ENCODE results near the gene TARDBP.

The TARDBP gene

DNA sequence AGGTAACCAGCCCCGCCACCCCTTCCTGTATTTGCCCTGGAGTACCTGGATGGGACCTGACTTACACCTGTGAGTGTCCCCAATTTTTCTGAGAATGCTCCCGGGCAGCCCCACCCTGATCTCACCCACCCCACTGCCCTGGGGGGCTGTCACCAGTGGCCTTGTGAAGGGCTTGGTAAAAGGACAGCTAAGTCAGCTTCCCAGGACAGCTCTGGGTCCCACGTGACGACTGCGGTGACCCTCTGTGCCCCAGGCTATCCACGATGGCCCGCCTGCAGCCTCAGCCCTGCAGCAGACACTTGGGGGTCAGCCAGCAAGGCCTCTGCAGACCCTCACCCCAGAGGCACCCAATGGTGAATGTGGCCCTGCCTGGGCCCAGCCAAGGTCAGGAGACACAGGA is 41.7 kb downstream of the TARDBP start:
- TF ChIP-seq ZNF8 (CRISPR knock-in tag; IDR thresholded peaks at IDR 0.05) = no peak
- TF ChIP-seq, protein P1, sequence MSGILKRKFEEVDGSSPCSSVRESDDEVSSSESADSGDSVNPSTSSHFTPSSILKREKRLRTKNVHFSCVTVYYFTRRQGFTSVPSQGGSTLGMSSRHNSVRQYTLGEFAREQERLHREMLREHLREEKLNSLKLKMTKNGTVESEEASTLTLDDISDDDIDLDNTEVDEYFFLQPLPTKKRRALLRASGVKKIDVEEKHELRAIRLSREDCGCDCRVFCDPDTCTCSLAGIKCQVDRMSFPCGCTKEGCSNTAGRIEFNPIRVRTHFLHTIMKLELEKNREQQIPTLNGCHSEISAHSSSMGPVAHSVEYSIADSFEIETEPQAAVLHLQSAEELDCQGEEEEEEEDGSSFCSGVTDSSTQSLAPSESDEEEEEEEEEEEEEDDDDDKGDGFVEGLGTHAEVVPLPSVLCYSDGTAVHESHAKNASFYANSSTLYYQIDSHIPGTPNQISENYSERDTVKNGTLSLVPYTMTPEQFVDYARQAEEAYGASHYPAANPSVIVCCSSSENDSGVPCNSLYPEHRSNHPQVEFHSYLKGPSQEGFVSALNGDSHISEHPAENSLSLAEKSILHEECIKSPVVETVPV (CRISPR knock-in tag; IDR thresholded peaks at IDR 0.05) = no peak
- TF ChIP-seq ZFP30 (CRISPR knock-in tag; IDR thresholded peaks at IDR 0.05) = no peak
- no peak for ATAC-seq

DNA sequence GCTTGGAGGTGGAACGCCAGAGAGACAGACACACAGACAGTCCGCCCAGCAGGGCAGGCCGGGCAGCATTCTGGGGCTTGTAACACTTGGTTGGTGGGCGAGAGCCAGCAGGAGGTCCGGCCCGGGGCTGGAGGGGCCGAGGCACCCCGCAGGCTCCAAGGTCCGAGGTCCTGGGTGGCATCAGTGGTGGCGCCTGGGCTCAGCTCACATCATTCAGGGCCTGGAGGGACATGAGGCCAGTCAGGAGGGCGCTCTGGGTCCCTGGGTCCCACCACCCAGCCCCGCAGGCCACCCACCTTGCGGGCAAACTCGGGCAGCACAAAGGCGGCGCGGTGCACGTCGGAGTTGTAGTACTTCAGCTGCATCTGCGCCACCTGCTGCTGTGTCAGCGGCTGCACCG is 42.2 kb downstream of the TARDBP start:
- ATAC-seq = no peak
- TF ChIP-seq GLIS3 (CRISPR knock-in tag; IDR thresholded peaks at IDR 0.05) (no peak), CSDC2 (CRISPR knock-in tag; IDR thresholded peaks at IDR 0.05) (no peak), ZFP3 (CRISPR knock-in tag; IDR thresholded peaks at IDR 0.05) (no peak), ZC3H10 (CRISPR knock-in tag; IDR thresholded peaks at IDR 0.05) (no peak), ZNF565 (CRISPR knock-in tag; conservative IDR thresholded peaks at IDR 0.05; ENCODE audit: low read depth) (no peak), ISL1 (CRISPR knock-in tag; IDR thresholded peaks at IDR 0.05) (no peak), ESRRG (CRISPR knock-in tag; IDR thresholded peaks at IDR 0.05) (no peak), OSR1 (CRISPR knock-in tag; IDR thresholded peaks at IDR 0.05) (no peak), TOX (CRISPR knock-in tag; IDR thresholded peaks at IDR 0.05; ENCODE audit: borderline replicate concordance) (no peak), PPARA (CRISPR knock-in tag; IDR thresholded peaks at IDR 0.05; ENCODE audit: borderline replicate concordance) (no peak)
- TF ChIP-seq, protein P2, sequence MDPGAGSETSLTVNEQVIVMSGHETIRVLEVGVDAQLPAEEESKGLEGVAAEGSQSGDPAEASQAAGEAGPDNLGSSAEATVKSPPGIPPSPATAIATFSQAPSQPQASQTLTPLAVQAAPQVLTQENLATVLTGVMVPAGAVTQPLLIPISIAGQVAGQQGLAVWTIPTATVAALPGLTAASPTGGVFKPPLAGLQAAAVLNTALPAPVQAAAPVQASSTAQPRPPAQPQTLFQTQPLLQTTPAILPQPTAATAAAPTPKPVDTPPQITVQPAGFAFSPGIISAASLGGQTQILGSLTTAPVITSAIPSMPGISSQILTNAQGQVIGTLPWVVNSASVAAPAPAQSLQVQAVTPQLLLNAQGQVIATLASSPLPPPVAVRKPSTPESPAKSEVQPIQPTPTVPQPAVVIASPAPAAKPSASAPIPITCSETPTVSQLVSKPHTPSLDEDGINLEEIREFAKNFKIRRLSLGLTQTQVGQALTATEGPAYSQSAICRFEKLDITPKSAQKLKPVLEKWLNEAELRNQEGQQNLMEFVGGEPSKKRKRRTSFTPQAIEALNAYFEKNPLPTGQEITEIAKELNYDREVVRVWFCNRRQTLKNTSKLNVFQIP (CRISPR knock-in tag; IDR thresholded peaks at IDR 0.05; ENCODE audit: borderline replicate concordance, low read depth) = no peak
- TF ChIP-seq, protein P3, sequence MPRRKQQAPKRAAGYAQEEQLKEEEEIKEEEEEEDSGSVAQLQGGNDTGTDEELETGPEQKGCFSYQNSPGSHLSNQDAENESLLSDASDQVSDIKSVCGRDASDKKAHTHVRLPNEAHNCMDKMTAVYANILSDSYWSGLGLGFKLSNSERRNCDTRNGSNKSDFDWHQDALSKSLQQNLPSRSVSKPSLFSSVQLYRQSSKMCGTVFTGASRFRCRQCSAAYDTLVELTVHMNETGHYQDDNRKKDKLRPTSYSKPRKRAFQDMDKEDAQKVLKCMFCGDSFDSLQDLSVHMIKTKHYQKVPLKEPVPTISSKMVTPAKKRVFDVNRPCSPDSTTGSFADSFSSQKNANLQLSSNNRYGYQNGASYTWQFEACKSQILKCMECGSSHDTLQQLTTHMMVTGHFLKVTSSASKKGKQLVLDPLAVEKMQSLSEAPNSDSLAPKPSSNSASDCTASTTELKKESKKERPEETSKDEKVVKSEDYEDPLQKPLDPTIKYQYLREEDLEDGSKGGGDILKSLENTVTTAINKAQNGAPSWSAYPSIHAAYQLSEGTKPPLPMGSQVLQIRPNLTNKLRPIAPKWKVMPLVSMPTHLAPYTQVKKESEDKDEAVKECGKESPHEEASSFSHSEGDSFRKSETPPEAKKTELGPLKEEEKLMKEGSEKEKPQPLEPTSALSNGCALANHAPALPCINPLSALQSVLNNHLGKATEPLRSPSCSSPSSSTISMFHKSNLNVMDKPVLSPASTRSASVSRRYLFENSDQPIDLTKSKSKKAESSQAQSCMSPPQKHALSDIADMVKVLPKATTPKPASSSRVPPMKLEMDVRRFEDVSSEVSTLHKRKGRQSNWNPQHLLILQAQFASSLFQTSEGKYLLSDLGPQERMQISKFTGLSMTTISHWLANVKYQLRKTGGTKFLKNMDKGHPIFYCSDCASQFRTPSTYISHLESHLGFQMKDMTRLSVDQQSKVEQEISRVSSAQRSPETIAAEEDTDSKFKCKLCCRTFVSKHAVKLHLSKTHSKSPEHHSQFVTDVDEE (CRISPR knock-in tag; IDR thresholded peaks at IDR 0.05) = no peak
- TF ChIP-seq, protein P1 (CRISPR knock-in tag; IDR thresholded peaks at IDR 0.05) = no peak

DNA sequence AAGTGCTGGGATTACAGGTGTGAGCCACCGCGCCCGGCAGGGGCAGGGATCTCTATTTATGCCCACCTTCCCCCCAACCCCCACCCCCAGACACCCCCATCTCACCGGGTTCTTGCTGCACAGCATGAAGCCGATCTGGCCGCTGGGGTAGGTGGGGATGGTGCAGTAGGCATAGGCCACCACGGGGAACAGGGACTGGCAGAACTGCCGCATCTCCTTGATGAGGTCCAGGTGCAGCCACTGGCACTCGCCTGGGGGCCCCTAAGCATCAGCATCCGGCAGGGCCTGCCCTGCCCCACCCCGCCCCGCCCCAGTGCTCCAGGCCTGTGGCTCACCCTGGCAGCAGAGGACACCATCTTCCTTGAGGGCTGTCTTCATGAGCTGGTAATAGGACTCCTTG is 43.2 kb downstream of the TARDBP start:
- TF ChIP-seq ZNF565 (CRISPR knock-in tag; conservative IDR thresholded peaks at IDR 0.05; ENCODE audit: low read depth) (no peak), RARB (CRISPR knock-in tag; IDR thresholded peaks at IDR 0.05) (no peak)
- no peak for ATAC-seq

DNA sequence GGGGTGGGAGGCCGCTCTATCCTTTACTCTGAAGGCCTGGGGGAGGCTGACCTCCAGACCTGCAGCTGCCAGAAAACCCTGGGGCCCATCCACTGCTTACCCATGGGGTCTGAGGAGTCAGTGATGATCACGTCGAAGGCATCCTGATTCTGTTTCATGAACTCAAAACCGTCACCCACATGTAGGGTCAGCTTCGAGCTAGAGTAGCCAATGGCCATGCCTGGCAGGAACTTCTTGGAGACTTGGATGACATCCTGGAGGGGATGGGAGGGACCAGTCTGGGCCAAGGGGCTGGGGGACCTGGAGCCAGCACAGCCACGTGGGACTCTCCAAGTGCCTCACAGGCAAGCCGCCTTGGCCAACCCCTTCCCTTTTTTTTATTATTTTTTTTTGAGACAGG is 44.0 kb downstream of the TARDBP start:
- no peak for TF ChIP-seq PPARA (CRISPR knock-in tag; IDR thresholded peaks at IDR 0.05; ENCODE audit: borderline replicate concordance)
- no peak for TF ChIP-seq GLIS3 (CRISPR knock-in tag; IDR thresholded peaks at IDR 0.05)
- TF ChIP-seq BACH2 (CRISPR knock-in tag; IDR thresholded peaks at IDR 0.05; ENCODE audit: borderline replicate concordance) = no peak
- TF ChIP-seq, protein P4, sequence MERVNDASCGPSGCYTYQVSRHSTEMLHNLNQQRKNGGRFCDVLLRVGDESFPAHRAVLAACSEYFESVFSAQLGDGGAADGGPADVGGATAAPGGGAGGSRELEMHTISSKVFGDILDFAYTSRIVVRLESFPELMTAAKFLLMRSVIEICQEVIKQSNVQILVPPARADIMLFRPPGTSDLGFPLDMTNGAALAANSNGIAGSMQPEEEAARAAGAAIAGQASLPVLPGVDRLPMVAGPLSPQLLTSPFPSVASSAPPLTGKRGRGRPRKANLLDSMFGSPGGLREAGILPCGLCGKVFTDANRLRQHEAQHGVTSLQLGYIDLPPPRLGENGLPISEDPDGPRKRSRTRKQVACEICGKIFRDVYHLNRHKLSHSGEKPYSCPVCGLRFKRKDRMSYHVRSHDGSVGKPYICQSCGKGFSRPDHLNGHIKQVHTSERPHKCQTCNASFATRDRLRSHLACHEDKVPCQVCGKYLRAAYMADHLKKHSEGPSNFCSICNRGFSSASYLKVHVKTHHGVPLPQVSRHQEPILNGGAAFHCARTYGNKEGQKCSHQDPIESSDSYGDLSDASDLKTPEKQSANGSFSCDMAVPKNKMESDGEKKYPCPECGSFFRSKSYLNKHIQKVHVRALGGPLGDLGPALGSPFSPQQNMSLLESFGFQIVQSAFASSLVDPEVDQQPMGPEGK (CRISPR knock-in tag; IDR thresholded peaks at IDR 0.05; ENCODE audit: borderline replicate concordance) = no peak
- no peak for TF ChIP-seq ZNF70 (CRISPR knock-in tag; IDR thresholded peaks at IDR 0.05)
- no peak for TF ChIP-seq ARNTL (CRISPR knock-in tag; IDR thresholded peaks at IDR 0.05; ENCODE audit: borderline replicate concordance, low read depth)
- no peak for TF ChIP-seq SNAI2 (CRISPR knock-in tag; IDR thresholded peaks at IDR 0.05)
- TF ChIP-seq TCF4 (CRISPR knock-in tag; IDR thresholded peaks at IDR 0.05; ENCODE audit: borderline replicate concordance) = no peak
- no peak for TF ChIP-seq ZC3H10 (CRISPR knock-in tag; IDR thresholded peaks at IDR 0.05)
- no peak for ATAC-seq
